GM10248 (cell line): Measurements from ENCODE around the gene TMC1.
"Not testable (repeated sequence)": the region's sequence is repeated elsewhere in the genome, so short reads cannot be mapped to it uniquely, and the experiment has no call there.

Experiments
- CTCF ChIA-PET: fragments of 300-600 bp; sonication (Branson Sonifier 250); formaldehyde crosslinking; extraction: SDS; loops from one replicate; lab custom pipeline; 2021; ENCODE audit warnings: antibody characterized with exemption; lab: Yijun Ruan, JAX
- POLR2A ChIA-PET: fragments of 350-650 bp; sonication (Branson Sonifier 250); formaldehyde crosslinking; extraction: SDS; loops from one replicate; lab custom pipeline; 2020; ENCODE audit warnings: antibody characterized with exemption; lab: Yijun Ruan, JAX
- DNase-seq: peaks from one replicate; pipeline ENCODE4 v3.0.0; 2012; ENCODE audit errors: extremely low spot score
- CTCF ChIP-seq: IDR thresholded peaks from 2 replicates; pipeline ENCODE4 v1.5.1; 2012; ENCODE audit warnings: mild to moderate bottlenecking, low read depth; ENCODE audit errors: extremely low read depth, missing control alignments, control extremely low read depth

Gene TMC1

DNA sequence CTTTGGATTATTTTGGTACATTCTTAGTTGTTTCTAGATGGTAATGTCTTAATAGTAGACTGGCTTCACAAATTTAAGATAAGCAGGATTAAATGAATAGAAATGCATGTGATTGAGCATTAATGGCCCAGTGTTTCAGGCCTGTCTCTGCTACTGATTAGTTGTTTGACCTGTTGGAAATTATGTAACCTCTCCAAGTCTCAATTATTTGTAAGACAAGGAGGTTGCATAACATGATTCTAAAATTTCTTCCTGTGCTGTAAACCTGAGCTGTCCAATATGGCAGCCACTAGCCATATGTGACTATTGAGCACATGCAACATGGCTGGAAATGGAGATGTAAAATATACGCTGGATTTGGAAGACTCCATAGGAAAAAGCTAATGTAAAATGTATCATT lies 333.9 kb downstream of the TMC1 start:
- ChIA-PET CTCF (no interaction called here), POLR2A (no interaction called here)
- no peak for TF ChIP-seq CTCF
- no peak for DNase-seq

GRCh38 chr9:72855890-72856523 lies 334.6 kb downstream of the TMC1 start:
- ChIA-PET POLR2A (no interaction called here), CTCF (interaction anchor here (1.0 to 1.7 kb wide), 4 partner anchors 13 to 166 kb away, joined by 3 to 7 read pairs (median 4); no protein-coding TSS in a partner anchor)
- no peak for TF ChIP-seq CTCF
- no peak for DNase-seq

GRCh38 chr9:72856972-72857623 lies 335.7 kb downstream of the TMC1 start:
- peak; percentile 31 for DNase-seq
- TF ChIP-seq CTCF: peak; percentile 52
- POLR2A ChIA-PET: no interaction called here
- CTCF ChIA-PET: interaction anchor here (0.8 to 2.0 kb wide), 16 partner anchors 9 to 818 kb away, joined by 3 to 8 read pairs (median 4); no protein-coding TSS in a partner anchor

DNA sequence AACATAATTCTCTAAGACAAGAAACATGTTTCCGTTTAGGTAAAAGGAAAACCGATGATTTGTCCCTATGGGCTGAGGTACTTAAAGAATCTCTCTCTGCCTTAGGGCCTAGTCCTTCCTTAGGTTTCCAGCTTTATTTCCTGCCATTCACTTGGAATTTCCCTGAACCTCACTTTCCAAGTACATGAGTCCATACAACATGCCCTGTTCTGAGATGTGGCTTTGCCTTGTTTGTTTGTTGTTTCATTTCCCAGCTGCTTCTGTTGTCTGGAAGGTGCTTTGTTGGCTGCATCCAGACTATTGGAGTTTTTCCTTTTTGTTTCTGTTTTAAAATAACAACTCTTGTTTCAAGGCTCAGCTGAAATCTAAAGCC lies 336.2 kb downstream of the TMC1 start:
- ChIA-PET POLR2A (no interaction called here), CTCF (interaction anchor here (0.8 to 2.0 kb wide), 15 partner anchors 9 to 818 kb away, joined by 3 to 8 read pairs (median 4); no protein-coding TSS in a partner anchor)
- no peak for TF ChIP-seq CTCF
- no peak for DNase-seq

DNA sequence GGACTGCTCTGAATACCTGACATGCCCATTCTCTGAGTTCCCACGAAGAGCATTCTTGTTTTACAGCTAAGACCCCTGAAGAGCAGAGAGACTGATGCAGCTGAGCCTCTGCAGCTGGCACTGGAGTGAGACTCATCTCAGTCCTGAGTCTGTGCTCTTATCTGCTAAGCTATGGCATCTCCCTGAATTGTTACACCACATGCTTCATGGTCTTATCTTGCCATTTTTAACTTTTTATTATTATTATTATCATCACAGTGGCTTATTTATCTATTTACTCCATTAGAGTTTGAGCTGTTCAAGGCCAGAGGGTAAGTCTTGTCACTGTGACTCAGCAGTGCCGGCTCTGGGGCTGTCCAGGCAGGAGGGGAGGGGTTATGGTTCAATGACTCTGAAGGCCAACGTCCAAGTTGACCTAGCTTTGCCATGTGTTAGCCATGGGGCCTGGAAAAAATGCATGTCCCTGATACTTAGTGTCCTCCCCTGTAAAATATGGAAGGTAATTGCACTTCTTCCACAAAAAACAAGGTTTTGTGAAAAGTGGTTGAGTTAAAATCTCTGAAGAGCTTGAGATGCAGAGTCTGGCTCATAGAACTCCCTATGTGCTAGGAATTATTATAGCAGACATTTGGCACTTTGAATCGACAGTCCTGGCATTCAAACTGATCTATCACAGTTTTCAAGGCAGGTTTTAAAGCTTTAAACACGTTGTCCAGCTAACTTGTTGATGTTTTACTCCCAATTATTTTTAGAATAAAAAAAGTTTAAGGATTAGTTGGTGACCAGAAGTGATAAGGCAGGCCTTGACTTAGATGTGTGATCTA lies 336.9 kb downstream of the TMC1 start:
- ChIA-PET CTCF (interaction anchor here (1.0 to 3.0 kb wide), 9 partner anchors 14 to 582 kb away, joined by 3 to 8 read pairs (median 4); no protein-coding TSS in a partner anchor), POLR2A (no interaction called here)
- no peak for DNase-seq
- TF ChIP-seq CTCF: no peak

DNA sequence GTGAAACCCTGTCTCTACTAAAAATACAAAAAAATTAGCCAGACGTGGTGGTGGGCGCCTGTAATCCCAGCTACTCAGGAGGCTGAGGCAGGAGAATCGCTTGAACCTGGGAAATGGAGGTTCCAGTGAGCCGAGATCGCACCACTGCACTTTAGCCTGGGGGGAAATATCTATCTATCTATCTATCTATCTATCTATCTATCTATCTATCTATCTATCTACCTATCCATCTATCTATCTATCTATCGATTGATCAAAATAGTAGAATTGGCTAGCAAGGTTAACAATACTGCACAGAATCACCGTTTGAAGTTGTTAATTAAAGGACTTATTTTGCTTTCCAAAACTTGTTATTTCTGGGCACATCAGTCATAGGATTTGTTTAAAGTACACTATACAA lies 341.4 kb downstream of the TMC1 start:
- DNase-seq, POLR2A ChIA-PET, CTCF ChIA-PET: not testable (repeated sequence)
